H1 (cell line): ENCODE measurements around the gene TENT4B.

ENCODE experiments used
- BCL11A ChIP-seq, 2 experiments: IDR thresholded peaks; one replicate each; pipeline ENCODE4 v1.6.1; 2011; ENCODE audit warnings: low read depth in 2 of 2, low read length in 2 of 2, mild to moderate bottlenecking in 2 of 2
- CTBP2 ChIP-seq: IDR thresholded peaks from 2 replicates; pipeline ENCODE4 v1.7.0; 2011; ENCODE audit warnings: borderline replicate concordance, mild to moderate bottlenecking, moderate library complexity, mixed read lengths, low read length; ENCODE audit not compliant: insufficient read depth, insufficient read length
- EZH2 ChIP-seq: fragments of 200-600 bp; sonication (generic); IDR thresholded peaks from 2 replicates; pipeline ENCODE4 v1.7.1; 2012; ENCODE audit warnings: low read depth, mild to moderate bottlenecking, moderate library complexity, low read length, inconsistent platforms; ENCODE audit not compliant: severe bottlenecking
- GABPA ChIP-seq: IDR thresholded peaks from 2 replicates; pipeline ENCODE4 v1.6.1; 2011; ENCODE audit warnings: mild to moderate bottlenecking, low read length, moderate library complexity, borderline replicate concordance; ENCODE audit not compliant: insufficient read depth
- HDAC2 ChIP-seq, 2 experiments: fragments of 300-600 bp in 1 of 2; sonication (generic) in 1 of 2; IDR thresholded peaks; 2 replicates each; pipeline ENCODE4 v1.6.1; 2011 to 2012; ENCODE audit warnings: low read depth in 2 of 2, low read length in 2 of 2, mild to moderate bottlenecking in 2 of 2, moderate library complexity in 2 of 2, borderline replicate concordance in 1 of 2, inconsistent platforms in 1 of 2
- JUND ChIP-seq: IDR thresholded peaks from 2 replicates; pipeline ENCODE4 v1.6.1; 2011; ENCODE audit warnings: mild to moderate bottlenecking, improper control_type of control experiment, low read length
- KDM1A ChIP-seq: fragments of 200-600, 300-600 bp; sonication (generic); IDR thresholded peaks from 2 replicates; pipeline ENCODE4 v1.7.1; 2016; ENCODE audit warnings: mild to moderate bottlenecking, low read length, borderline replicate concordance
- NRF1 ChIP-seq: IDR thresholded peaks from 2 replicates; pipeline ENCODE4 v1.6.1; 2011; ENCODE audit warnings: mild to moderate bottlenecking, low read depth, low read length, improper control_type of control experiment
- PHF8 ChIP-seq: fragments of 200-600 bp; sonication (generic); conservative IDR thresholded peaks from 2 replicates; pipeline ENCODE4 v1.7.1; 2012; ENCODE audit warnings: low read depth, mild to moderate bottlenecking, inconsistent platforms, low read length, moderate library complexity
- POLR2A ChIP-seq, 2 experiments: IDR thresholded peaks; 1 replicate in 1 of 2; 2 replicates in 1 of 2; pipeline ENCODE4 v1.6.1; 2011; ENCODE audit warnings: low read depth in 2 of 2, low read length in 2 of 2, mild to moderate bottlenecking in 2 of 2; ENCODE audit errors: control extremely low read depth in 1 of 2
- RBBP5 ChIP-seq: IDR thresholded peaks from 2 replicates; pipeline ENCODE4 v1.7.1; 2012; ENCODE audit warnings: low read depth, mild to moderate bottlenecking, inconsistent platforms, low read length, moderate library complexity, borderline replicate concordance
- TAF1 ChIP-seq: IDR thresholded peaks from 2 replicates; pipeline ENCODE4 v1.6.1; 2011; ENCODE audit warnings: mild to moderate bottlenecking, low read depth, low read length
- TF ChIP-seq, protein P1 (sequence below), 3 experiments: IDR thresholded peaks; 1 replicate in 2 of 3; 2 replicates in 1 of 3; pipeline versions ENCODE4 v1.5.1 to v1.6.1; 2011; ENCODE audit warnings: low read length in 3 of 3, mild to moderate bottlenecking in 3 of 3, inconsistent platforms in 2 of 3, low read depth in 1 of 3, moderate library complexity in 1 of 3; ENCODE audit not compliant: insufficient read depth in 1 of 3; ENCODE audit errors: control extremely low read depth in 1 of 3
- TF ChIP-seq, protein P2 (sequence below): IDR thresholded peaks from 2 replicates; pipeline ENCODE4 v1.6.1; 2012; ENCODE audit warnings: inconsistent platforms

DNA sequence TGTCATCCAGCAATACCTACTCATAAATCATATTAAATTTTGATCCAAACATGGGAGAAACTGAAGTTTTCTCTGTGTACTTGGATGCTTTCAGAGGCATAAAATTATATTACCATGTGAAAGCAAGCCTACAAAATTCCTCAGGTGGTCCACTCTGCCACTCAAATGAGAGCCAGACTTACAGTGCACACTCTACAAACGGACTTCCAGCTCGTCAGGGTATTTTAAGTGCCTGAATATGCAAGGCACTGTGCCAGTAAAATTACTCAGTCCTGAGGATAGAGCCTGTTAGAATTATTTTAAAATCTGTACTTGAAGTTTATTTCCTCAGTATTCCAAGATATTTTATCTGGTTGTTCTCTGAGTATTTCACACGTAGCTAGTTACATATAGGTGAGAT, 54.5 kb downstream of the TENT4B start:
- TF ChIP-seq, protein P1, sequence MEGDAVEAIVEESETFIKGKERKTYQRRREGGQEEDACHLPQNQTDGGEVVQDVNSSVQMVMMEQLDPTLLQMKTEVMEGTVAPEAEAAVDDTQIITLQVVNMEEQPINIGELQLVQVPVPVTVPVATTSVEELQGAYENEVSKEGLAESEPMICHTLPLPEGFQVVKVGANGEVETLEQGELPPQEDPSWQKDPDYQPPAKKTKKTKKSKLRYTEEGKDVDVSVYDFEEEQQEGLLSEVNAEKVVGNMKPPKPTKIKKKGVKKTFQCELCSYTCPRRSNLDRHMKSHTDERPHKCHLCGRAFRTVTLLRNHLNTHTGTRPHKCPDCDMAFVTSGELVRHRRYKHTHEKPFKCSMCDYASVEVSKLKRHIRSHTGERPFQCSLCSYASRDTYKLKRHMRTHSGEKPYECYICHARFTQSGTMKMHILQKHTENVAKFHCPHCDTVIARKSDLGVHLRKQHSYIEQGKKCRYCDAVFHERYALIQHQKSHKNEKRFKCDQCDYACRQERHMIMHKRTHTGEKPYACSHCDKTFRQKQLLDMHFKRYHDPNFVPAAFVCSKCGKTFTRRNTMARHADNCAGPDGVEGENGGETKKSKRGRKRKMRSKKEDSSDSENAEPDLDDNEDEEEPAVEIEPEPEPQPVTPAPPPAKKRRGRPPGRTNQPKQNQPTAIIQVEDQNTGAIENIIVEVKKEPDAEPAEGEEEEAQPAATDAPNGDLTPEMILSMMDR (IDR thresholded peaks at IDR 0.05; ENCODE audit: control extremely low read depth in 1 of 3, insufficient read depth in 1 of 3, low read depth in 1 of 3, low read length in 3 of 3) = no peak
- no peak for TF ChIP-seq EZH2
- TF ChIP-seq GABPA = no peak
- TF ChIP-seq CTBP2 = no peak
- no peak for TF ChIP-seq NRF1
- no peak for TF ChIP-seq KDM1A
- TF ChIP-seq, protein P2, sequence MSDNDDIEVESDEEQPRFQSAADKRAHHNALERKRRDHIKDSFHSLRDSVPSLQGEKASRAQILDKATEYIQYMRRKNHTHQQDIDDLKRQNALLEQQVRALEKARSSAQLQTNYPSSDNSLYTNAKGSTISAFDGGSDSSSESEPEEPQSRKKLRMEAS = no peak
- no peak for TF ChIP-seq TAF1
- no peak for TF ChIP-seq POLR2A (IDR thresholded peaks at IDR 0.05; ENCODE audit: control extremely low read depth in 1 of 2, low read depth in 2 of 2, low read length in 2 of 2)
- no peak for TF ChIP-seq JUND
- no peak for TF ChIP-seq HDAC2 (IDR thresholded peaks at IDR 0.05; ENCODE audit: borderline replicate concordance in 1 of 2, low read depth in 2 of 2, low read length in 2 of 2)
- TF ChIP-seq RBBP5 = no peak
- TF ChIP-seq PHF8 = no peak
- no peak for TF ChIP-seq BCL11A (IDR thresholded peaks at IDR 0.05; ENCODE audit: low read depth in 2 of 2, low read length in 2 of 2)
